Measurements from ENCODE around the gene CCDC136.
A peak's percentile ranks its signal among the peaks of the same experiment; 100 is the strongest.

CCDC136 gene

GRCh38 chr7:128844777-128845311 lies 53.1 kb downstream of the CCDC136 start:
- DNase-seq (ENCODE audit: low spot score) = no peak

- no peak for DNase-seq (ENCODE audit: low spot score)
Measured at GRCh38 chr7:128845475-128845874, 53.7 kb downstream of the CCDC136 start.

GRCh38 chr7:128845987-128846386 lies 54.2 kb downstream of the CCDC136 start:
- no peak for DNase-seq (ENCODE audit: low spot score)

- no peak for DNase-seq (ENCODE audit: low spot score)
Measured at GRCh38 chr7:128846781-128847444, 55.1 kb downstream of the CCDC136 start.

- DNase-seq (ENCODE audit: low spot score) = no peak
Measured at GRCh38 chr7:128847721-128848211, 56.0 kb downstream of the CCDC136 start.

GRCh38 chr7:128848289-128849155 lies 56.8 kb downstream of the CCDC136 start:
- DNase-seq (ENCODE audit: low spot score) = no peak

- DNase-seq (ENCODE audit: low spot score) = no peak
Measured at GRCh38 chr7:128849156-128849515, 57.4 kb downstream of the CCDC136 start.

GRCh38 chr7:128849804-128850490 lies 58.2 kb downstream of the CCDC136 start:
- no peak for DNase-seq (ENCODE audit: low spot score)

GRCh38 chr7:128852537-128853254 lies 60.9 kb downstream of the CCDC136 start:
- no peak for DNase-seq (ENCODE audit: low spot score)

GRCh38 chr7:128853799-128854198 lies 62.0 kb downstream of the CCDC136 start:
- no peak for DNase-seq (ENCODE audit: low spot score)

GRCh38 chr7:128854396-128854795 lies 62.6 kb downstream of the CCDC136 start:
- no peak for DNase-seq (ENCODE audit: low spot score)

GRCh38 chr7:128855559-128855958 lies 63.8 kb downstream of the CCDC136 start:
- no peak for DNase-seq (ENCODE audit: low spot score)

- DNase-seq (ENCODE audit: low spot score) = no peak
Measured at GRCh38 chr7:128856001-128856718, 64.4 kb downstream of the CCDC136 start.

GRCh38 chr7:128858380-128859231 lies 66.8 kb downstream of the CCDC136 start:
- DNase-seq (ENCODE audit: low spot score) = no peak

- no peak for DNase-seq (ENCODE audit: low spot score)
Measured at GRCh38 chr7:128859232-128860157, 67.7 kb downstream of the CCDC136 start.

GRCh38 chr7:128860158-128861073 lies 68.6 kb downstream of the CCDC136 start:
- peak; percentile 64 for DNase-seq (ENCODE audit: low spot score)

- no peak for DNase-seq (ENCODE audit: low spot score)
Measured at GRCh38 chr7:128861957-128862570, 70.3 kb downstream of the CCDC136 start.
